Vagina (tissue), 2 donors: ENCODE measurements around the gene RPTOR.

Experiments used
- CTCF ChIP-seq, 3 experiments: fragments of 450-650 bp in 2 of 3; fragments of 200-600 bp in 1 of 3; sonication (generic) in 1 of 3; IDR thresholded peaks; one replicate each; pipeline ENCODE4 v1.5.1; 2017 to 2019; ENCODE audit warnings: antibody characterized with exemption in 3 of 3, mild to moderate bottlenecking in 2 of 3, moderate library complexity in 2 of 3
- POLR2A ChIP-seq, 2 donors: fragments of 450-650 bp; IDR thresholded peaks; one replicate each; pipeline ENCODE4 v1.6.1; 2017; ENCODE audit warnings: antibody characterized with exemption in 2 of 2, mild to moderate bottlenecking in 2 of 2, moderate library complexity in 2 of 2
- POLR2AphosphoS5 ChIP-seq, 2 donors: sonication (generic); formaldehyde crosslinking; IDR thresholded peaks; one replicate each; pipeline ENCODE4 v1.9.0; 2017; ENCODE audit warnings: antibody characterized with exemption in 2 of 2, mild to moderate bottlenecking in 2 of 2, low read depth in 1 of 2; ENCODE audit not compliant: insufficient read depth in 1 of 2

- TF ChIP-seq CTCF (IDR thresholded peaks at IDR 0.05) (no peak), POLR2AphosphoS5 (IDR thresholded peaks at IDR 0.05; ENCODE audit: insufficient read depth in 1 of 2, low read depth in 1 of 2) (no peak), POLR2A (IDR thresholded peaks at IDR 0.05) (no peak)
Observed at GRCh38 chr17:80984749-80985148, 440.1 kb downstream of the RPTOR start.
